Sigmoid colon (tissue), 7 donors: Measurements from ENCODE around the gene GALNS. TPM values are rescaled to one million over a fixed set of nuclear protein-coding genes. Genes with fewer than 3 reads are reported as not detected.

Source experiments
- DNase-seq: peaks from one replicate; pipeline ENCODE4 v3.0.0-alpha.2; 2019
- H3K27ac ChIP-seq, 4 donors: fragments of 200-600 bp; sonication (generic); one replicate each; pipeline ENCODE4 v1.5.1; 2016 to 2019; ENCODE audit warnings: mild to moderate bottlenecking in 1 of 4
- H3K27me3 ChIP-seq, 3 donors: fragments of 200-600 bp; sonication (generic); one replicate each; pipeline ENCODE4 v1.5.1; 2019; ENCODE audit warnings: mild to moderate bottlenecking in 1 of 3
- H3K36me3 ChIP-seq, 4 donors: fragments of 200-600 bp; sonication (generic); one replicate each; pipeline ENCODE4 v1.5.1; 2016 to 2019
- H3K4me1 ChIP-seq, 4 donors: fragments of 200-600 bp; sonication (generic); one replicate each; pipeline ENCODE4 v1.5.1; 2017 to 2019
- H3K4me3 ChIP-seq, 4 donors: fragments of 200-600 bp; sonication (generic); one replicate each; pipeline ENCODE4 v1.5.1; 2017 to 2019; ENCODE audit warnings: mild to moderate bottlenecking in 2 of 4, moderate library complexity in 1 of 4
- H3K9me3 ChIP-seq, 4 donors: fragments of 200-600 bp in 3 of 4; sonication (generic) in 3 of 4; one replicate each; pipeline versions ENCODE4 v1.5.1 to v1.6.1; 2013 to 2019
- EP300 ChIP-seq, 4 donors: sonication (generic); formaldehyde crosslinking; IDR thresholded peaks; one replicate each; pipeline ENCODE4 v1.6.1; 2017; ENCODE audit warnings: antibody characterized with exemption in 4 of 4
- POLR2A ChIP-seq, 2 donors: fragments of 450-650 bp; IDR thresholded peaks; one replicate each; pipeline ENCODE4 v1.6.1; 2016; ENCODE audit warnings: antibody characterized with exemption in 2 of 2, mild to moderate bottlenecking in 2 of 2, moderate library complexity in 2 of 2
- POLR2AphosphoS5 ChIP-seq, 4 donors: sonication (generic); formaldehyde crosslinking; IDR thresholded peaks; one replicate each; pipeline ENCODE4 v1.6.1; 2017; ENCODE audit warnings: antibody characterized with exemption in 4 of 4
- WGBS, 2 donors: extraction: QIAGEN DNeasy Blood & Tissue Kit; methylation state at CpG; one replicate each; pipeline ENCODE4 v1.1.7; 2013; 5-methylcytosine and 5-hydroxymethylcytosine counted together
- intact Hi-C: fragments of 100-400 bp; cut with DNase I; formaldehyde crosslinking; loops from one replicate; pipeline ENCODE4 v1.15.1; 2023
- polyA plus RNA-seq, 3 donors: library from polyadenylated mRNA; stranded (reverse); fragments of 200-250 nt; gene quantifications; one replicate each; pipeline ENCODE4 v1.2.3, GENCODE V29; 2013
- total RNA-seq, 4 donors: library from RNA; depleted of rRNA; stranded (reverse); fragments of >200 nt; gene quantifications; one replicate each; pipeline ENCODE4 v1.1.0, GENCODE V29; 2016
- TF ChIP-seq, protein P1 (sequence below), 4 experiments: fragments of 450-650 bp in 3 of 4; fragments of 200-600 bp in 1 of 4; IDR thresholded peaks; one replicate each; pipeline ENCODE4 v1.5.1; 2016 to 2019; ENCODE audit warnings: antibody characterized with exemption in 4 of 4, mild to moderate bottlenecking in 3 of 4, moderate library complexity in 2 of 4
- donor health status: healthy with polysubstance abuse.
- donor health status: Bipolar disorder and iron deficiency.
- donor health status: healthy.

Gene GALNS
- total and polyA plus RNA-seq, 7 donors: 6.2 to 50.4 (median 11.1) TPM

GRCh38 chr16:88821168-88821850, 35.4 kb downstream of the GALNS start:
- Histone ChIP-seq H3K27me3 (no peaks in the 10 kb centered on the region), H3K4me1 (no peaks in the 10 kb centered on the region), H3K9me3 (no peaks in the 10 kb centered on the region), H3K27ac (no peak overlapping the region), H3K36me3 (peaks cover 6 to 47% (median 10%) of the 10 kb centered on the region in 4 donors), H3K4me3 (no peak overlapping the region)
- no peak for DNase-seq
- TF ChIP-seq POLR2AphosphoS5 (IDR thresholded peaks at IDR 0.05) (no peak), EP300 (IDR thresholded peaks at IDR 0.05) (no peak), POLR2A (IDR thresholded peaks at IDR 0.05) (no peak)
- TF ChIP-seq, protein P1, sequence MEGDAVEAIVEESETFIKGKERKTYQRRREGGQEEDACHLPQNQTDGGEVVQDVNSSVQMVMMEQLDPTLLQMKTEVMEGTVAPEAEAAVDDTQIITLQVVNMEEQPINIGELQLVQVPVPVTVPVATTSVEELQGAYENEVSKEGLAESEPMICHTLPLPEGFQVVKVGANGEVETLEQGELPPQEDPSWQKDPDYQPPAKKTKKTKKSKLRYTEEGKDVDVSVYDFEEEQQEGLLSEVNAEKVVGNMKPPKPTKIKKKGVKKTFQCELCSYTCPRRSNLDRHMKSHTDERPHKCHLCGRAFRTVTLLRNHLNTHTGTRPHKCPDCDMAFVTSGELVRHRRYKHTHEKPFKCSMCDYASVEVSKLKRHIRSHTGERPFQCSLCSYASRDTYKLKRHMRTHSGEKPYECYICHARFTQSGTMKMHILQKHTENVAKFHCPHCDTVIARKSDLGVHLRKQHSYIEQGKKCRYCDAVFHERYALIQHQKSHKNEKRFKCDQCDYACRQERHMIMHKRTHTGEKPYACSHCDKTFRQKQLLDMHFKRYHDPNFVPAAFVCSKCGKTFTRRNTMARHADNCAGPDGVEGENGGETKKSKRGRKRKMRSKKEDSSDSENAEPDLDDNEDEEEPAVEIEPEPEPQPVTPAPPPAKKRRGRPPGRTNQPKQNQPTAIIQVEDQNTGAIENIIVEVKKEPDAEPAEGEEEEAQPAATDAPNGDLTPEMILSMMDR (IDR thresholded peaks at IDR 0.05): no peak
- WGBS, 2 donors: 85 to 91% methylated on average over 22 of the region's 22 CpGs
- intact Hi-C loops: no loop called here

GRCh38 chr16:88820385-88821025, 36.2 kb downstream of the GALNS start:
- intact Hi-C loops: no loop called here
- no peak overlapping the region for H3K27ac ChIP-seq

GRCh38 chr16:88819126-88819525, 37.6 kb downstream of the GALNS start:
- no peak overlapping the region for H3K4me3 ChIP-seq
- WGBS, 2 donors: 85 to 92% methylated on average over 16 of the region's 16 CpGs
- no peak for TF ChIP-seq POLR2AphosphoS5 (IDR thresholded peaks at IDR 0.05)
- TF ChIP-seq, protein P1 (IDR thresholded peaks at IDR 0.05): no peak
- TF ChIP-seq EP300 (IDR thresholded peaks at IDR 0.05): no peak
- H3K36me3 ChIP-seq: peaks cover 6 to 31% (median 7%) of the 10 kb centered on the region in 4 donors
- DNase-seq: no peak
- no peaks in the 10 kb centered on the region for H3K4me1 ChIP-seq
- H3K27me3 ChIP-seq: no peaks in the 10 kb centered on the region
- H3K9me3 ChIP-seq: no peaks in the 10 kb centered on the region
- no peak overlapping the region for H3K27ac ChIP-seq
- intact Hi-C loops: no loop called here

More at GRCh38 chr16:88820385-88821025, 36.2 kb downstream of the GALNS start:
- Histone ChIP-seq H3K9me3 (no peaks in the 10 kb centered on the region), H3K36me3 (peaks cover 6 to 41% (median 10%) of the 10 kb centered on the region in 4 donors), H3K4me3 (no peak overlapping the region), H3K4me1 (no peaks in the 10 kb centered on the region), H3K27me3 (no peaks in the 10 kb centered on the region)
- 89 to 91% methylated on average over 20 of the region's 20 CpGs for WGBS, 2 donors
- TF ChIP-seq, protein P1 (IDR thresholded peaks at IDR 0.05): no peak
- TF ChIP-seq POLR2A (IDR thresholded peaks at IDR 0.05) (no peak), EP300 (IDR thresholded peaks at IDR 0.05) (no peak), POLR2AphosphoS5 (IDR thresholded peaks at IDR 0.05) (no peak)
- DNase-seq: no peak

DNA sequence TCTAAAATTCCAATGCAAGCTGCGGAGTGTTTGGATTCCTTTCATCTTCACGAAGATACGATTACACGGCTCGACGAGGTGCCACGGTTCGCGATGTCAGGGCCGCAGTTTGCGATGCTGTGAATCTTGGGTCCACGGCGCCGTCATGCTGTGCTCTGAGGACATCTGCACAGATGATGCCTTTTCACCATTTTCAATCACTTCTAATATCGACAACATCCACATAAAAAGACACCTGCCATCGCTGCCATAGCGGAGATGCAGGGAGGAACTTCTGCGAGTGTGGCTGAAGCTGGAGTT, 38.2 kb downstream of the GALNS start:
- Histone ChIP-seq H3K9me3 (no peaks in the 10 kb centered on the region), H3K27me3 (no peaks in the 10 kb centered on the region), H3K4me3 (no peak overlapping the region), H3K4me1 (peaks cover 0 to under 1% (median under 1%) of the 10 kb centered on the region in 4 donors), H3K27ac (no peak overlapping the region), H3K36me3 (peaks cover 6 to 25% (median 7%) of the 10 kb centered on the region in 4 donors)
- 85 to 91% methylated on average over 18 of the region's 18 CpGs for WGBS, 2 donors
- no peak for DNase-seq
- no peak for TF ChIP-seq POLR2A (IDR thresholded peaks at IDR 0.05)
- intact Hi-C loops: no loop called here

GRCh38 chr16:88817785-88818574, 38.8 kb downstream of the GALNS start:
- no peak overlapping the region for H3K27ac ChIP-seq
- H3K27me3 ChIP-seq: no peaks in the 10 kb centered on the region
- intact Hi-C loops: no loop called here
- TF ChIP-seq EP300 (IDR thresholded peaks at IDR 0.05) (no peak), POLR2AphosphoS5 (IDR thresholded peaks at IDR 0.05) (no peak), POLR2A (IDR thresholded peaks at IDR 0.05) (no peak)
- TF ChIP-seq, protein P1 (IDR thresholded peaks at IDR 0.05): no peak
- H3K9me3 ChIP-seq: no peaks in the 10 kb centered on the region
- H3K4me3 ChIP-seq: no peak overlapping the region
- H3K36me3 ChIP-seq: peaks cover 6 to 24% (median 7%) of the 10 kb centered on the region in 4 donors
- peaks cover 0 to 6% (median 3%) of the 10 kb centered on the region in 4 donors for H3K4me1 ChIP-seq
- 86 to 88% methylated on average over 40 of the region's 40 CpGs for WGBS, 2 donors
- no peak for DNase-seq
